Hepatocyte (in vitro differentiated cells): ENCODE data around the gene RPTOR. TPM values are rescaled to one million over a fixed set of nuclear protein-coding genes. Genes with fewer than 3 reads are reported as not detected.

ENCODE experiments used
- DNase-seq: peaks from one replicate; pipeline ENCODE4 v3.0.0-alpha.2; 2016; ENCODE audit warnings: low spot score
- H2AFZ ChIP-seq: fragments of 200-600 bp; sonication (generic); 2 replicates; pipeline ENCODE4 v1.6.0; 2016; ENCODE audit warnings: antibody characterized with exemption, mild to moderate bottlenecking
- H3K27ac ChIP-seq: fragments of 200-600 bp; sonication (generic); 2 replicates; pipeline ENCODE4 v1.5.1; 2016; ENCODE audit warnings: mild to moderate bottlenecking
- H3K27me3 ChIP-seq: fragments of 200-600 bp; sonication (generic); 2 replicates; pipeline ENCODE4 v1.6.1; 2016
- H3K36me3 ChIP-seq: fragments of 200-600 bp; sonication (generic); replicated peaks from 2 replicates; pipeline ENCODE4 v1.5.1; 2016; ENCODE audit warnings: low read depth; ENCODE audit not compliant: insufficient read depth
- H3K4me1 ChIP-seq: fragments of 200-600 bp; sonication (generic); 2 replicates; pipeline ENCODE4 v1.5.1; 2016; ENCODE audit warnings: mild to moderate bottlenecking, moderate library complexity; ENCODE audit not compliant: insufficient read depth
- H3K4me2 ChIP-seq: fragments of 200-600 bp; sonication (generic); 2 replicates; pipeline ENCODE4 v1.6.0; 2016
- H3K4me3 ChIP-seq: fragments of 200-600 bp; sonication (generic); 2 replicates; pipeline ENCODE4 v1.5.1; 2016; ENCODE audit warnings: mild to moderate bottlenecking
- H3K79me2 ChIP-seq: fragments of 200-600 bp; sonication (generic); 2 replicates; pipeline ENCODE4 v1.6.0; 2017; ENCODE audit warnings: mild to moderate bottlenecking
- H3K9me2 ChIP-seq: fragments of 200-600 bp; sonication (generic); replicated peaks from 2 replicates; pipeline ENCODE4 v1.6.0; 2017; ENCODE audit warnings: mild to moderate bottlenecking; ENCODE audit not compliant: insufficient read depth
- H3K9me3 ChIP-seq: fragments of 200-600 bp; sonication (generic); 2 replicates; pipeline ENCODE4 v1.5.1; 2016; ENCODE audit warnings: low read depth, mild to moderate bottlenecking
- H4K20me1 ChIP-seq: fragments of 200-600 bp; sonication (generic); 2 replicates; pipeline ENCODE4 v1.6.0; 2016; ENCODE audit warnings: mild to moderate bottlenecking; ENCODE audit not compliant: insufficient read depth, poor library complexity, severe bottlenecking
- EZH2 ChIP-seq: fragments of 200-600 bp; sonication (generic); IDR thresholded peaks from 2 replicates; pipeline ENCODE4 v1.6.1; 2016; ENCODE audit warnings: antibody characterized with exemption, mild to moderate bottlenecking, borderline replicate concordance
- EZH2phosphoT487 ChIP-seq: fragments of 200-600 bp; sonication (generic); IDR thresholded peaks from one replicate; pipeline ENCODE4 v1.6.1; 2018; ENCODE audit warnings: antibody characterized with exemption, mild to moderate bottlenecking, low read depth, moderate library complexity; ENCODE audit not compliant: unreplicated experiment, severe bottlenecking
- WGBS: methylation state at CpG from one replicate; pipeline ENCODE4 v1.1.6; 2016; ENCODE audit warnings: low lambda C conversion rate; ENCODE audit errors: missing lambda C conversion rate; 5-methylcytosine and 5-hydroxymethylcytosine counted together
- polyA plus RNA-seq: library from polyadenylated mRNA; unstranded; fragments of >200 nt; fragmentation: Nextera tagmentation; extraction: Ambion mirVana; gene quantifications from 2 replicates; pipeline ENCODE4 v1.2.1, GENCODE V29; 2016
- total RNA-seq: library from RNA; depleted of rRNA; stranded (reverse); fragments of >200 nt; gene quantifications from 2 replicates; pipeline ENCODE4 v1.2.3, GENCODE V29; 2014
- TF ChIP-seq, protein P1 (sequence below): fragments of 200-600 bp; sonication (generic); IDR thresholded peaks from 2 replicates; pipeline ENCODE4 v1.5.1; 2016; ENCODE audit warnings: antibody characterized with exemption, mild to moderate bottlenecking; ENCODE audit not compliant: poor library complexity

RPTOR gene
- total and polyA plus RNA-seq, 2 experiments from 2014 or later: 14.1 to 20.6 TPM

DNA sequence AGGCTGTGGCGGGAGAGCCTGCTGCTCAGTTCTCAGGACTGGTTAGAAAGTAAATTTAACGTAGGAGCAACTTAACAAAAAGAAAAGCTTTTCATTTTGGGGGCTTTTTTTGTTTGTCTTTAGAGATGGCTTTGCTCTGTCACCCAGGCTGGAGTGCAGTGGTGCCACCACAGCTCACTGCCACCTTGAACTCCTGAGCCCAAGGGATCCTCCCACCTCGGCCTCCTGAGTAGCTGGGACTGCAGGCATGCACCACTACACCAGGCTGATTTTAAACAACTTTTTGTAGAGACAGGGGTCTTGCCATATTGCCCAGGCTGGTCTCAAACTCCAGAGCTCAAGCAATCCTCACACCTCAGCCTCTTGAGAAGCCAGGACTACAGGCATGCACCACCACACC, 205.0 kb downstream of the RPTOR start:
- 93% methylated on average over 3 of the region's 3 CpGs for WGBS

DNA sequence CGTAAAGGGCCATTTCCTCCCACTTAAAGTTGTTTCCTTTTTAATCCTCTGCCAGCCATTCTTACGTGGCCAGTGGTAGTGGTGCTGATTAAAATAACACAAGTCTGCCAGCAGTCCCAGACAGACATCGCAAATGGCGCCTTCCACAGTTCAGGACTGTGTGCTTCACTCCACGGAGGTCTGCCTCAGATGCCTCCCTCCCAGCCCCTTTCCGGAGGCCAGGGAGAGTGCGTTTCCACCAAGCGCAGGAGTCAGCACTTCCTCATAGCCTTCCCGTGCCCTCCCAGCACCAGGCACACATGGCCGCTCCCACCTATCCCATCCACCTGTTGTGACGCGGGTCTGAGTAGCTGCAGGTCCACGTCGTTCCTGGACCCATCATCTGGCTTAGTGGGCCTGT, 205.6 kb downstream of the RPTOR start:
- Histone ChIP-seq H3K36me3 (no peaks in the 10 kb centered on the region), H4K20me1 (no peaks in the 10 kb centered on the region), H3K27me3 (no peaks in the 10 kb centered on the region), H3K4me3 (no peak overlapping the region), H2AFZ (no peak overlapping the region), H3K9me2 (no peaks in the 10 kb centered on the region), H3K27ac (no peak overlapping the region), H3K4me1 (peaks cover 10% of the 10 kb centered on the region), H3K4me2 (no peak overlapping the region), H3K9me3 (no peaks in the 10 kb centered on the region), H3K79me2 (no peaks in the 10 kb centered on the region)
- 89% methylated on average over 14 of the region's 14 CpGs for WGBS
- TF ChIP-seq, protein P1, sequence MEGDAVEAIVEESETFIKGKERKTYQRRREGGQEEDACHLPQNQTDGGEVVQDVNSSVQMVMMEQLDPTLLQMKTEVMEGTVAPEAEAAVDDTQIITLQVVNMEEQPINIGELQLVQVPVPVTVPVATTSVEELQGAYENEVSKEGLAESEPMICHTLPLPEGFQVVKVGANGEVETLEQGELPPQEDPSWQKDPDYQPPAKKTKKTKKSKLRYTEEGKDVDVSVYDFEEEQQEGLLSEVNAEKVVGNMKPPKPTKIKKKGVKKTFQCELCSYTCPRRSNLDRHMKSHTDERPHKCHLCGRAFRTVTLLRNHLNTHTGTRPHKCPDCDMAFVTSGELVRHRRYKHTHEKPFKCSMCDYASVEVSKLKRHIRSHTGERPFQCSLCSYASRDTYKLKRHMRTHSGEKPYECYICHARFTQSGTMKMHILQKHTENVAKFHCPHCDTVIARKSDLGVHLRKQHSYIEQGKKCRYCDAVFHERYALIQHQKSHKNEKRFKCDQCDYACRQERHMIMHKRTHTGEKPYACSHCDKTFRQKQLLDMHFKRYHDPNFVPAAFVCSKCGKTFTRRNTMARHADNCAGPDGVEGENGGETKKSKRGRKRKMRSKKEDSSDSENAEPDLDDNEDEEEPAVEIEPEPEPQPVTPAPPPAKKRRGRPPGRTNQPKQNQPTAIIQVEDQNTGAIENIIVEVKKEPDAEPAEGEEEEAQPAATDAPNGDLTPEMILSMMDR: no peak
- TF ChIP-seq EZH2 (no peak), EZH2phosphoT487 (no peak)
- no peak for DNase-seq

More for the DNA sequence above, 205.0 kb downstream of the RPTOR start:
- Histone ChIP-seq H3K36me3 (no peaks in the 10 kb centered on the region), H3K4me2 (no peak overlapping the region), H3K9me3 (no peaks in the 10 kb centered on the region), H3K27me3 (no peaks in the 10 kb centered on the region), H3K9me2 (no peaks in the 10 kb centered on the region), H2AFZ (no peak overlapping the region), H3K79me2 (no peaks in the 10 kb centered on the region), H4K20me1 (no peaks in the 10 kb centered on the region), H3K4me1 (peaks cover 10% of the 10 kb centered on the region), H3K27ac (no peak overlapping the region), H3K4me3 (no peak overlapping the region)
- DNase-seq: no peak
- TF ChIP-seq EZH2phosphoT487 (no peak), EZH2 (no peak)
- TF ChIP-seq, protein P1: no peak

DNA sequence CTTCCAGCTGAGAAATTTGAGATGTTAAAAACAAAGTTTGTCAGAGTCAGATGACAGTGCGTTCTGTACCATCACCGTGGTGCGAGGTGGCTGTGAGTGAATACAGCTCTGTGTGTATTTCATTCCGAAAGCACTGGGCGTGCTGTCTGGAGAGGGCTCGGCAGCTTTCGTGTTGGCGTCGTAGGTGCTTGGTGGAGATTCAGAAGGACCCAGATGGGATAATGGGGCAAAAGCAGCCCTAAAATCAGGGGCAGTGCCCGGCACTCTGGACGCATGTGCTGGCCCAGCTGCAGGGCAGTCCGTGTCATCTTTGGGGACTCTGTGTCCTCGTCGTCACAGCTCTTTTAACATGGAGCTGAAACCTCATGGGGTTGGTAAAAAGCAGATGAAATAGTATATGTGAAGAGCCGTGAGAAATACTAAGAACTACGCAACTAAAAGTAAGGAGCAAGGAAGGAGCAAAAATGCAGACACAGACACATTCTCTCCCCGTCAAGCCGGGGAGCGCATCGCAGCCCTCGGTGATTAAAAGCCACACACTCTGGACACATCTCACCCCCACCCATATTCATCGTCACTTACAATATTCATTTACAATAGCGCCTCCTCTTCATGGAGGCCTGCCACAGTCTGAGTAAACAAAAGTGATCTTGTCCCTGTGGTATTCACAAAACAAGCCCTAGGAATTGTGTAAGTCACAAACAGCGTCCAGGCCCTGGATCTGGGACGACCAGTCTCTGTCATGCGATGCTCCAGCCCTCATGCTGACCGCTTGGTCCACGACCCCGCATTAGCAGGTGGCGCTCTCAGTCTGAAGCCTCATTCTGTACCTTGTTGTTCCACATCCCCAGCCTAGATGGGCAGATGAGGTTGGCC, 206.7 kb downstream of the RPTOR start:
- Histone ChIP-seq H3K27me3 (no peaks in the 10 kb centered on the region), H3K4me2 (no peak overlapping the region), H4K20me1 (no peaks in the 10 kb centered on the region), H3K79me2 (no peaks in the 10 kb centered on the region), H2AFZ (no peak overlapping the region), H3K4me1 (peaks cover 10% of the 10 kb centered on the region), H3K27ac (peak overlapping the region; percentile 41), H3K4me3 (no peak overlapping the region), H3K9me3 (no peaks in the 10 kb centered on the region), H3K9me2 (no peaks in the 10 kb centered on the region), H3K36me3 (no peaks in the 10 kb centered on the region)
- TF ChIP-seq EZH2phosphoT487 (no peak), EZH2 (no peak)
- TF ChIP-seq, protein P1: no peak
- no peak for DNase-seq
- WGBS: 83% methylated on average over 30 of the region's 30 CpGs
